Adrenal gland (tissue), 5 donors: ENCODE results near the gene NOLC1.

Source experiments
- POLR2A ChIP-seq, 2 donors: fragments of 450-650 bp; IDR thresholded peaks; one replicate each; pipeline ENCODE4 v1.6.1; 2017; ENCODE audit warnings: antibody characterized with exemption in 2 of 2, mild to moderate bottlenecking in 2 of 2, moderate library complexity in 1 of 2
- TF ChIP-seq, protein P1 (sequence below), 6 experiments: fragments of 450-650 bp in 4 of 6; fragments of 200-600 bp in 2 of 6; sonication (generic) in 1 of 6; IDR thresholded peaks; 1 replicate in 5 of 6; 2 replicates in 1 of 6; pipeline versions ENCODE4 v1.5.1 to v1.8.0; 2016 to 2021; ENCODE audit warnings: antibody characterized with exemption in 6 of 6, mild to moderate bottlenecking in 2 of 6, moderate library complexity in 1 of 6
- donor health status: DM: no; HTN: no; CAD: no.

GRCh38 chr10:102134416-102134815 is 17.8 kb upstream of the NOLC1 start:
- TF ChIP-seq, protein P1, sequence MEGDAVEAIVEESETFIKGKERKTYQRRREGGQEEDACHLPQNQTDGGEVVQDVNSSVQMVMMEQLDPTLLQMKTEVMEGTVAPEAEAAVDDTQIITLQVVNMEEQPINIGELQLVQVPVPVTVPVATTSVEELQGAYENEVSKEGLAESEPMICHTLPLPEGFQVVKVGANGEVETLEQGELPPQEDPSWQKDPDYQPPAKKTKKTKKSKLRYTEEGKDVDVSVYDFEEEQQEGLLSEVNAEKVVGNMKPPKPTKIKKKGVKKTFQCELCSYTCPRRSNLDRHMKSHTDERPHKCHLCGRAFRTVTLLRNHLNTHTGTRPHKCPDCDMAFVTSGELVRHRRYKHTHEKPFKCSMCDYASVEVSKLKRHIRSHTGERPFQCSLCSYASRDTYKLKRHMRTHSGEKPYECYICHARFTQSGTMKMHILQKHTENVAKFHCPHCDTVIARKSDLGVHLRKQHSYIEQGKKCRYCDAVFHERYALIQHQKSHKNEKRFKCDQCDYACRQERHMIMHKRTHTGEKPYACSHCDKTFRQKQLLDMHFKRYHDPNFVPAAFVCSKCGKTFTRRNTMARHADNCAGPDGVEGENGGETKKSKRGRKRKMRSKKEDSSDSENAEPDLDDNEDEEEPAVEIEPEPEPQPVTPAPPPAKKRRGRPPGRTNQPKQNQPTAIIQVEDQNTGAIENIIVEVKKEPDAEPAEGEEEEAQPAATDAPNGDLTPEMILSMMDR (IDR thresholded peaks at IDR 0.05): no peak
- no peak for TF ChIP-seq POLR2A (IDR thresholded peaks at IDR 0.05)
